ENCODE measurements around the gene ERICH6B.
A peak's percentile ranks its signal among the peaks of the same experiment; 100 is the strongest.

The ERICH6B gene

DNA sequence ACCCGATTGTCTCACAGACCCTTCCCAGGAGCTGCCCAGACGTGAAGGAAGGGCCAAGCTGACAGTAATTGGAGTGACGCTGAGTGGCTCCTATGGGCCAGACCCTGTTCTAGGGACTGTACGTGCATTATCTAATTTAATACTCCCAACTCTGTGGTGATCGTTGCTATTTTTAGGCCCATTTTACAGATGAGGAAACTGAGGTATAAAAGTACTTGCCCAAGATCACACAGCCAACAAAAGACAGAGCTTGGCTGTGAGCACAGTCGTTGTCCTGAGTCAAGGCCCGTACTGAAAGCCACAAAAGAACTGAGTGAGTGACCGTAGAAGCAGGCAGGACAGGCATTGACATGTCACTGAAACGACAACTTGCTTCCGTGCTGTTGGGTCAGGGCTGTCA, 74.7 kb downstream of the ERICH6B start:
- no peak for DNase-seq

DNA sequence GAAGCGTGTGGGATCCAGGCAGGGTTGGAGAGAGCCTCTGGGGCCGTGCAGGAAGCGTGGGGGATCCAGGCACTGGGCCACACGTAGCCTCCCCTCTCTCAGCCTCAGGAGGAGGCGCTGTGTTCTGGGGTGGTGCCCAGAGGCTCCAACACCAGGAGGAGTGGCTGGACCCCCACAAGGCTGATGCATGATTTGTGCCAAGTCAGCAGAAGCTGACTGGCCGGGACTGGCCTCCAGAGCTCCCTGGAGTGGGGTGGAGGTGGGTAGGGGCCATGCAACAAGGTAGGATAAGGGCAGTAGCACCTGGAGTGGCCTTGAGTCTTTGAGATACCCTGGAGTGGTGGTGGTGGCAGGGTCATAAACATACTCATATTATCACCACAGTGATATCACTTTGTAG, 75.3 kb downstream of the ERICH6B start:
- no peak for DNase-seq

DNA sequence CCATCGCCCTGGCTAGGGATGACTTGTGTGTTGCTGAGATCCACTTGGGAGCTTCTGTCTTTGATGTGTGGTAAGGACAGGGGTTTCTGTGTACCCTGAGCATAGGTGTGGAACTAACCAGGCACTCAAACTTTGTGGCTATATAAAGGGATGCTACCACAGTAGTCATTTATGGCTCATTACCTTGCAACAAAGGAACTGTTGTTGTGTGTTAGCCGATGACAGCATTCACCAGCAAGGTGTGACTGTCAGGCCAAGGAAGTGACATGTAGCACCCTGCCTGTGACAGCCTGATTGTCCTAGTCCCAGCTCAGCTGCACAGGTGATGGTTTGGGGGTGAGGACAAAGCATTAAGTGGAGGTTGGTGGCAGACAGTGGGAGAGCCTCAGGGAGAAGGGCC, 77.2 kb downstream of the ERICH6B start:
- no peak for DNase-seq

DNA sequence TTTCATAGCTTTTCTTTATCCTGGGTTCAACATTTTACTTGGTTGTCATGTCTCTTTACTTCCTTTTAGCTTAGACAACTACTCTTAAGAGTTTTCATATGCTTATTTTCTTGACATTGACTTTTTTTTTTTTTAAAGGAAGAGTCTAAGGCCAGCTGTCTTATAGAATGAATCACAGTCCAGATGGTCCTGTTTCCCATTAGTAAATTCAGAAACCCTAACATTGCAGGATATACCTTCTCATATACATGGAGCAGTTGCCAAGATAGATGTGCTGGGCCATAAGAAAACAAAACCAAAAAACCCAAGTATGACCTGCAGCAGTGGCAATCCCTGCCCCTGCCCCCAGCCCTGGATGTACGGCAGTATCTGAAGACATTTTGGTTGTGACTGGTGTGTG, 78.0 kb downstream of the ERICH6B start:
- no peak for DNase-seq

DNA sequence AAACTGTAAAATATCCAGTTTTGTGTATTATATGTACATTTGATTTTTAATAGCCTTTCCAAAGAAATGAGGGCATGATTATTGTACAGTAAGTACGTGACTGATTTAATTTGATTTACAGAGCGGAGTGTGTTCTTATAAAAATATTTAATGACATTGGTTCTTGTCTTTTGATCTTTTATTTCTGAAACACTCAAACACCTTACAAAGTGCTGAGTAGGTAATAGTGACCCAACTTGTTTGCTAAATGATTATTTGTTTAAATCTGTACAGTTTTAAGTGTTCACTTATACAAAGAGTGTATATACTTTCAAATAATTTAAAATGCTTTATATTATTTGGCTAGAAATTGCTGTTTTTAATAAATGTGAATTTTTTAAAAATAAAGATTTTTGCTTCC, 79.3 kb downstream of the ERICH6B start:
- DNase-seq = no peak

DNA sequence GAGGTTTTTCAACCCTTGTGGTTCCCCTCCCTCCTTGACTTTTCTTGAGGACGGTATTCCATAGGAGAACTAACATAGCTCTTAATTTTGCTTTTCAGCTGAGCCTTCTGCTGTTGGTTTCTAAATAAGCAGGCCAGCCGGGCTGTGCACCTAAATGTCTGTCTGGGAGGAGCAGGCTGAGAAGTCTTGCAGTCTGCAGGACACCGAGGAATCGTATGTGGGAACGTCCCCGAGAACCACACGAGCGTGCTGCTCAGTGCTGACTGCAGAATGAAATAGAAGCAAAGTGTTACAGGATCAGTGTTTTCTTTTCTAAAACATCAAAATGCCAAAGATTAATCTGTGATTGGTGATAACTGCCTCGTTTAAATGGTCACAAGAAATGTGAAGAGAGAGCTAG, 80.9 kb downstream of the ERICH6B start:
- no peak for DNase-seq

DNA sequence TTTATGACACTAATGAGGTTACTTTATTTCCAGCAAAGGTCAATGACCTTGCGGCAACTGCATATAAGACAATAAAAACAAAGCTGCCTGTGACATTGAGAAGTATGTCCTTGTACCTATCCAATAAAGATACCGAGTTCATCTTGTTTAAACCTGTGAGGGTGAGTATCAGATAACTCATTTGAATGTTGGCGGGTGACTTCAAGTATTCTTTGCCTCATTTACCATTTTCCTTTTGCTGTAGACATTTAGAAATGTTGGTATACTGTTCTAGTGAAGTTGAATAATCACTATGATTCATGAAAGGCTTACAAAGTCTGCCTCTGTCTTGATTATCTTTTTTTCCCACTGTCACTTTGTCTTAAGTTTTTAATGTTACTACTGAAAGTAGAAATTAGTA, 85.8 kb downstream of the ERICH6B start:
- no peak for DNase-seq

DNA sequence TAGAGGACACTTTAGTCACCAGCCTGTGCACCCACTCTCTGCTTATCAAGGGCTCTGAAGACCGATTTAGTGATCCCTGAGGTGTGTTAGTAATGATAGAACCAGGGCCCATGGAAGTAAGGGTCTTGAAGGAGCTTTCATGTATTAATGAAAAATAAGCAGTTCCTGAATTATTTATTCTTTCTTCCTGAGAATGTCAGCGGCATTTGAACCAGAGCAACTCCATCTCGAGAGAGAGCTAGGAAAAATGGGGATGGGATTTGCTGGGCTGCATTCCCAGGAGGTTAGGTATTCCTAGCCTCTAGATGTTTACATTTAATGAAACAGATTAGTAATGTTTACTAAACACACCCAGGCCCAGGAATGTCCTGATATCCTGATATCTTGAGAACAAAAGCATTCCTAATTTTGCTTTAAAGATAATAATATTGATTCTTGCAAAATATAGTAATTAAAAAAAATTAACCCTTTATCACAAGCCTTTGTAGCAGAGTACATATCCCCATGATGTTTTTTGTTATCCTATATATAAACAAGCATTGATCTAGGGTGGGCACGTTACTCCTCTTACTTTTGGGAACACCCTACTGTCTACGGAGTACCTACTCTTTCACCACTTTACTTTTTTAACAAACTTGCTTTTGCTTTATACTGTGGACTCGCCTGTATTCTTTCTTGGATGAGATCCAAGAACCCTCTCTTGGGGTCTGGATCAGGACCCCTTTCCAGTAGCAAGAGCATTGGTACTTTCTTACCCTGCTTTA, 87.7 kb downstream of the ERICH6B start:
- no peak for DNase-seq

DNA sequence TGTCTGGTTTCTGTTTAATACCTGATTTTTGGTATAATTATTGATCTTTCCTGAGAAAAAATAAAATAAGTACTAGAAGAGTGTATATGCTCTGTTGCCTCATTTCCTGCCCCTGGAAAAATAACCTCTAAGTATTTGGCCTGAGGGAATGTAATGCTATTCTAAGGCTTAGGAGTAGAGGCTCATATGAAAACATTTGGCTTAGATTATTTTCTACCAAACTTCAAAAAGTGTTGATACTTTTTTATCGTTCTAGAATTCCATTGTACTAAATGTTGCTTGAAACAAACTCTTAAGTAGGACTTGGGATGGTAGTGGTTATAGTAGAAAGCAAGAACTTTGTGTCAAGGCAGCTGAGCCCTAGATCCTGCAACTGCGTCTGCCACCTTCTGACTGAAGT, 93.0 kb downstream of the ERICH6B start:
- no peak for DNase-seq

DNA sequence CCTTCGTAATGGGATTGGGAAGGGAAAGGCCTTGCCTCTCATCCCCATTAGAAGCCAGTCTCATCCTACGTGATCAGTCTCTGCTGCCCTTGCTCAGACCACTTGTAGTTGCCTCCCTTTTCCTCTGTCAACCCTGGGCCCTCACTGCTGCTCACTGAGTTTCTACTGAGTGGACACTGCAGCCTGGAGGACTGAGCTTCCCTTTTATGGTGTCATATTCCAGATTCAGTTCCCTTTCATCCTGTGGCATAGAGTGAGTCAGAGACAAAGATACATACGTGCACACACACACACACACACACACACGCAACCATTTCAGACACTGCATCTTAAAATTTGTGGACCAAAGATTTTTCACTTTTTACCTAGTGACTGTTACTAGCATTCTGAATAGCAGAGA, 94.2 kb downstream of the ERICH6B start:
- DNase-seq = no peak

DNA sequence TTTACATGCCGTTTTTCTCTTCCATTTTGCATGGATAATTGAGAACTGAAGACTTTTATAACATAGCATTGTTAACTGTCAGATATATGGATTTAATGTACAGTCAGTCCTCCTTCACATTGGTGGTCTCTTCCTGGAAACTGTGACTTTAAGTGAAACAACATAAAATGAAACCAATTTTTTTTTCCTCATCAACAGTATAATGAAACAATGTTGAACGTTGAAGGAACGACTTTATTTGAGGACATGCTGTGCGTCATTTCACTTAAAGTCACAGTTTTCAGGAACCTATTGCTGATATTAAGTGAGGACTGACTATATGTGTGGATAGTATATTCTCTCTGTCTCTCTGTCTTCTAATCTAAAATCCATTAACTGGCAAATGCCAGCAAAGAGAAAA, 96.0 kb downstream of the ERICH6B start:
- no peak for DNase-seq

DNA sequence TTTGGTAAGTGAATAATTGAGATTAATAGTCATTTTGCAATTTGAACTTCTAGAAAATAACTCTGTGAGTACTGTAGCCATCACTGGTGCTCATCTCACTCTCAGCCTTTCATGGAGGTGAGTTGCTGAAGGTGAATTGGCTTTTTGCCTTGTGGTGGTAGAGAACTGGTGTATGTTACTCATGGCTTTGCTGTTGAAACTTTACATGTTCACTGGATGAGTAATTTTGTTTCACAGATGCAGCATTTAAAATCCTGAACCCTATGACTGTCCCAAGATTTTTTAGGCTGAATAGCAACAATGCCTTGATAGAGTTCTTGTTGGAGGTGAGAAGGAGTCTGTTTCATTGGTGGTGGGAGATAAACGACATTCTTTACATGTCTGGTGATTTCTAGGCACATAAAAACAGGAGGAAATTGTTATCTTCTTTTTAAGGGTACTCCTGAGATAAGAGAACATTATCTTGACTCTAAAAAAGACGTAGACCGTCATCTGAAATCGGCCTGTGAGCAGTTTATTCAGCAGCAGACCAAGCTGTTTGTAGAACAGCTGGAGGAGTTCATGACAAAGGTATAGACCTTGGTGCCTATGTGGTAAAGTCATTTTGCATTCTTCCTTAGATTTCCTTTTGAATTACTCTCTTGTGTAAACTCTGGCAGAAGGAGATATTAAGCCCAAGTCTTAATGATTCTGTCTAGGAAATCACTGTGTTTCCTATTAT, 96.9 kb downstream of the ERICH6B start:
- no peak for DNase-seq

DNA sequence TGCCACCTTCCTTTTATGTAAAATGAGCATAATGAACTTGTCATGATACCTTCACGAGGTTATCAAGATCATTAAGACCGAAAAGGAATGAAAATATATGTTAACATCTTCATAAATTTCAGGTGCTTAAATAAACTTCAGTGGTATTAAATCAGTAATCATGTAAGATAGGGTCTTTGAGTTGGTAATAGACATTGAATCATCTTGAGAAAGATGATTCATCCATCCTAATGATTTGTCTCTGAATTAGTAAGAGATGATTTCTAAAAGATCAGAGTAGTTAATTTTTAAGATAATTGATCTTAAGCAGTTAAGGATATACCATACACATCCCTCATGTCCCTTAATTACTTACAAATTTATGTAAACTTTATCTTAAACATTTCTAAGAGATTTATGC, 98.8 kb downstream of the ERICH6B start:
- DNase-seq = no peak

DNA sequence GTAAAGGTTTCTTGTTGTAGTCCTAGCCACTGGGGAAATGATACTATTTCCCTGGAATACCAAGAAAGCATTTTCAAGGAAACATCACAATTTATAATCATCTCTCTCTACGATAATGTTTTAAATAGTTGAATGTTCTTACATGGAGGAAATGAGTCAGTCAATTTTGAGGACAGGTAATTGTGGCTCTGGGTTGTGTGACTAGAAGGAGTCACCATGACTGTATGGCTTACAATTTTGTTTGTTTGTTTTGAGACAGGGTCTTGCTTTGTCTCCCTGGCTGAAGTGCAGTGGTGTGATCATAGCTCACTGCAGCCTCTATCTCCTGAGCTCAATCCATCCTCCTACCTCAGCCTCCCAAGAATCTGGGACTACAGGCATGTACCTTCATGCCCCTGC, 103.4 kb downstream of the ERICH6B start:
- DNase-seq = no peak

DNA sequence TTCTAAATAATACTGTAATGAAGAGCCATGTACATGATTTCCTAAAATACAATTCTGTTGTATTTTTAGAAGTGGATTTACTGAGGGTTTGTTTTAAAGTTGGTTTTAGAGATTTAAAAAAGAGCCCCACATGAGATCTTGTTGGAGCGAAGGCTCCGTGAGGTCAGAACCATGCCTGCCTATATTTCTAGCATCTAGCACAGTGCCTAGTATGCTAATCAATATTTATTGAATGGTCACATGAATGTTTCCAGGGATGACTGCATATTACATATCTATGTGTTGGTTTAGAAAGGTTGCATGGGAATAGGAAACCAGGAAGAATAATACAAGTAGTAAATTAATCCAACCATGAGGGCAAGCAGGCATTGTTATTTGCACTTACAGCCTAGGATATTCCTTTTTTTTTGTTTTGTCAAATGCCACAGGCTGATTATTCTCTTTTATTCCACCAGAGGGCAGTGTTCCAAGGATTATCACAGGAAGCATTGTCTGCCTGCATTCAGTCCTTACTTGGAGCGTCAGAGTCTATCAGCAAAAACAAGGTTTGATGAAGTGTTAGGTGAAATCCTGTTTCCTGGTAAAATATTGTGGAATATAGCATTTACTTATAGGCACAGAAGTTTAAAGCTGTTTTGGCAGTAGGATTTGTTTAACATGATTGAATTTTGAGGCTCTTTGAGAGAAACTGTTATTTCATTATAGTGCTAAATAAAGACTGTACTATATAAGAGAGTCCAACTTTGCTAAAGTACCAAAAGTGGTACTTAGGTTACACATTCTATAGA, 104.0 kb downstream of the ERICH6B start:
- peak in 1 of 2 donors; percentile 83 for DNase-seq

DNA sequence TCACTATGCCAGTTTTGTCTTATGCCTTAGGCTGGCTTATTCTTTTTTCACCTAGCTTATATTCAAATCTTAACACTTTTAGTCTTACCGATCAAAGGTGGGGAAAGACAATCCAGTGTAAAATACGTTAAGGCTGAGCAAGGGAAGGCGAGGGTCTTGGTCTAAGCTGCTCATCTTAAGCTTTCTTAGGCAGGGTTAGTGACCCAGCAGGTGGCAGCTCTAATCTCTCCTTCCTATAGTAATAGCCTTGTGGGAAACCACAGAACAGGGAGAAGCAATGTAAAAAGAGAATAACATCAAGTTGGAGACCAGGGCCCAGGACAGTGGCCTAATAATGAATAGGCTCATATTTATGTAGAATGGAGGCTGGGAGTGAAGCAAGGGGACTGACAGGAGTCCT, 104.9 kb downstream of the ERICH6B start:
- DNase-seq = no peak

DNA sequence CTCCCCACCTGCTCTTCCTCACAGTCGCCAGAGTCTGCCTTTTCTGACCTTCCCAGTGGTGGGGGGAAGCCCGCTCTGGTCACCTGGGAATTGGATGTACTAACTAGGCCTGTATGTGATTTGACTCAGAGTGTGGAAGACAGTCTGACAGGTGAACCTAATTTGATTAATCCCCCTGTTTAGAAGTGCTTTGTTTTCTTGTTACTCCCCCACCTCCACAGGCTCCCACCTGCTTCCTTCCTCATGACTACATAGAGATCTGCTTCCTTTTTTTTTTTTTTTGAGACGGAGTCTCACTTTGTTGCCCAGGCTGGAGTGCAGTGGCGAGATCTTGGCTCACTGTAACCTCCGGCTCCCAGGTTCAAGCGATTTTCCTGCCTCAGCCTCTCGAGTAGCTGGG, 106.8 kb downstream of the ERICH6B start:
- no peak for DNase-seq

DNA sequence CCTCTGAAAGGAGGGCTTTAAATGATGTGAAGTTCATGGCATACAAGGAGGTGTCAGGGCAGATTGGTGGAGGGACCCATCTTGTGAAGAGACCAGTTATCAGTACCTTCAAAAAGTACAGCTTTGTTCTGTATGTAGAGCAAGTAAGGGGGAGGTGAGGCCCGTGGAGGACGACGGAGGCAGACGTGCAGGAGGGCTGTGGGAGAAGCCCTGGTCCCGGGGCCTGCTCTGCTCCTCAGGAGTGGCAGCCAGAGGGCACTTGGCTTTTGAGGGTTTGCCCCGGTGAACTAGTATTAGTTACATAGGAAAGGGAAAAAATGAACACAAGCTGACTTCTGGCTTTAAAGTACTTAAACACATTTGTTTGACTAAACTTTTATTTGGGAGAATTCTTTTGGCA, 108.7 kb downstream of the ERICH6B start:
- DNase-seq = no peak

DNA sequence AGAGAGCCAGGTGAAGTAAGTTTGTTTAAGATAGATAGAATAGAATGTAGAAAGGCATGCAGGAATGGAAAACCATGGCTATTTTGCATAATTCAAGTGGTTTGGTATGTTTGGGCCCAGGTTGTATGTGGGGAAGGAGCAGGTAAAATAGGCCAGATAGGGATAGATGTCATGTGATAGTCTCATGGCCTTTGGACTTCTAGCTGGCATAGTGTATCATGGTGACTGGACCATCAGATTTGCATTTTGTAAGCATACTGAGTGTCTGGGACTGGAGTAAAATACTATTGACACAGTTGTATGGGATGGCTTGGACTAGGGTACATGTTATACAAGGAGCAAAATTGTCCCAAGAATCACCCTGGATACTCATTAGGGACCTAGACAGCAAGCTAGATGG, 111.9 kb downstream of the ERICH6B start:
- DNase-seq = no peak

DNA sequence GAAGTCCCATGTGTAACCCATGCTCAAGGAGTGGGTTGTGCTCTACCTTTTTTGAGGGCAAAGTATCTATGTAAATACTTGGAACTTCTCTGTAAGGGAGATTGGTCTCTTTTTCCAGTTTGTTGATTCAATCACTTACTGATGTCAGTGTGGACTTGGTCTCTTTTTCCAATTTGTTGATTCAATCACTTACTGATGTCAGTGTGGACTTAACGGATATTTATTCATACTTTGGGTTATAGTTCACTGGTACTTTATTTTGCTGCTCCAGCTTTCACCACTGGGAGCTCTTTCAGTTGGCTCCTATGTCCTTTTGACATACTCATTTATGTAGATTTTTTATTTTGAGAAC, 114.4 kb downstream of the ERICH6B start:
- no peak for DNase-seq

DNA sequence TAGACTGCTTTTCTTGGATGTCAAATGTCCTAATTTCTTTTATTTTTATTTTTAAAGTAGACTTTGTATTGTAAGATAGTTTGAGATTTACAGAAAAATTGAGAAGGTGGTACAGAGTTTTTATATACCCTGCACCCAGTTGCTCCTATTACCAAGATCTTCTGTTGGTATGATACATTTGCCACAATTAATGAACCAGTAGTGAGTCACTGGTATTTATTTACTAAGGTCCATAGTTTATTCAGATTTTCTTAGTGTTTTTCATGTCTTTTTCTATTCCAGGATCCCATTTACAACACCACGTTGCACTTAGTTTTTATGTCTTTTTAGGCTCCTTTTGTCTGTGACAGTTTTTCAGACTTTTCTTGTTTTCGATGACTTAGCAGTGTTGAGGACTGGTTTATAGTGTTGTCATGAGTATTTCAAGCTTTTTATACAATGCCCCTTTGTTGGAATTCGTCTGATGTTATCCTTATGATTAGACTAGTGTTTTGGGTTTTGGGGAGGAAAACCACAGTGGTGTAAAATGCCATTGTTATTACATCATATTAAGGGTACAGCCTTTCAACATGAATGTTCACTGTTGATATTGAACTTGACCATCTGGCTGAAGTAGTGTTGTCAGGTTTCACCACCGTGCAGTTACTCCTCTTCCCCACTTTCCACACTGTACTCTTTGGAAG, 114.9 kb downstream of the ERICH6B start:
- DNase-seq = no peak

DNA sequence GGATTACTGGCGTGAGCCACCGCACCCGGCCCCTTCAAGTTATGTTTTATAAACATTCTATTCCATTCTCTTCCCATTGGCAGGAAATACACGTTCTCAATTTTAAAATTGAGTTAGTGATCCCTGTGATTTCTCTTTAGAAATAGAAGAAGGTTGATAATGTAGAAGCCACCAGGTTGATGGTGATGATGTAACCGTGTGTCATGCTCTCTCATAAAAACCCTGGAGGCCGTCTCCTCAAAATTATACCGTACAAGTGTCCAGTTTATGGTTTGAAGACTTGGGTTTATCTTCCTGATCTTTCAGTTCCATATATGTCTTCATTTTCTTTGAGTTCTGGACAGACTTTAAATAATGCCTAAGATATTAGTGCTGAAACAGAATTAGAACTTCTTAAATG, 118.6 kb downstream of the ERICH6B start:
- DNase-seq = no peak

DNA sequence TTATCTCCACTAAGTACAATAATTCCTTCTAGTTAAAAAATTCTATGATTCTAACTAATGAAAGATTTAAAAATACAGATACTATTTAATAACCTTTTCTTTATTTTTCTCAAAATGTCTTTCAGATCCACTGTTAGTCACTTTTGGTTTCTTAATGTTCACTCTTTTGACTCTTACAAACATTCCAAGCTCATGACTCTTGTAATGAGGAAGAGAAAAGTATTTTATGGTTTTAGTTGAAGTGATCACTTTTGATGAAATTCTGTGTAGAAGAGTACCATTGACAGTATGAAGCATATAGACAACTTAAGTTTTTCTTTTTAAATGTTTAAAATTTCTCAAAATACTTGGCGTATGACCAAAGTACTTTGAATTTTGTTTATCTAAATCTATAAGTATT, 123.0 kb downstream of the ERICH6B start:
- no peak for DNase-seq
